ENCODE results near the gene HPD.
"Not testable (repeated sequence)": the region's sequence is repeated elsewhere in the genome, so short reads cannot be mapped to it uniquely, and the experiment has no call there.

HPD gene

GRCh38 chr12:121858662-121859572 is at the start of gene HPD:
HPD (minus strand) TSS chr12:121858859; CDS start chr12:121858823, 36 bp downstream.
- peak; percentile 72 for DNase-seq (ENCODE audit: low spot score)

- DNase-seq (ENCODE audit: low spot score) = no peak
Observed at GRCh38 chr12:121905746-121906145, 47.1 kb upstream of the HPD start.

- DNase-seq (ENCODE audit: low spot score) = no peak
Observed at GRCh38 chr12:121903202-121903601, 44.5 kb upstream of the HPD start.

- no peak for DNase-seq (ENCODE audit: low spot score)
Observed at GRCh38 chr12:121899590-121899989, 40.9 kb upstream of the HPD start.

GRCh38 chr12:121898287-121898686 is 39.6 kb upstream of the HPD start:
- no peak for DNase-seq (ENCODE audit: low spot score)

- DNase-seq (ENCODE audit: low spot score) = peak; percentile 33
Observed at GRCh38 chr12:121894633-121895032, 36.0 kb upstream of the HPD start.

- no peak for DNase-seq (ENCODE audit: low spot score)
Observed at GRCh38 chr12:121893961-121894460, 35.4 kb upstream of the HPD start.

GRCh38 chr12:121892673-121893561 is 34.3 kb upstream of the HPD start:
- DNase-seq (ENCODE audit: low spot score) = no peak

- not testable (repeated sequence) for DNase-seq (ENCODE audit: low spot score)
Observed at GRCh38 chr12:121889661-121890060, 31.0 kb upstream of the HPD start.

GRCh38 chr12:121889274-121889624 is 30.6 kb upstream of the HPD start:
- DNase-seq (ENCODE audit: low spot score) = no peak

- DNase-seq (ENCODE audit: low spot score) = peak; percentile 98
Observed at GRCh38 chr12:121888478-121889273, 30.0 kb upstream of the HPD start, which contains the start of gene PSMD9. PSMD9 (plus strand) TSS chr12:121888790; CDS start chr12:121888857, 67 bp downstream.

GRCh38 chr12:121888083-121888477 is 29.4 kb upstream of the HPD start:
- DNase-seq (ENCODE audit: low spot score) = no peak

GRCh38 chr12:121885129-121885528 is 26.5 kb upstream of the HPD start:
- not testable (repeated sequence) for DNase-seq (ENCODE audit: low spot score)

GRCh38 chr12:121883315-121883660 is 24.6 kb upstream of the HPD start:
- DNase-seq (ENCODE audit: low spot score) = peak; percentile 60

- DNase-seq (ENCODE audit: low spot score) = not testable (repeated sequence)
Observed at GRCh38 chr12:121876080-121876447, 17.4 kb upstream of the HPD start.

- no peak for DNase-seq (ENCODE audit: low spot score)
Observed at GRCh38 chr12:121875582-121875981, 16.9 kb upstream of the HPD start.

- DNase-seq (ENCODE audit: low spot score) = no peak
Observed at GRCh38 chr12:121874071-121874470, 15.4 kb upstream of the HPD start.

GRCh38 chr12:121873216-121873569 is 14.5 kb upstream of the HPD start:
- DNase-seq (ENCODE audit: low spot score) = no peak

- DNase-seq (ENCODE audit: low spot score) = no peak
Observed at GRCh38 chr12:121872546-121873215, 14.0 kb upstream of the HPD start.

GRCh38 chr12:121871467-121871866 is 12.8 kb upstream of the HPD start:
- DNase-seq (ENCODE audit: low spot score) = no peak

- DNase-seq (ENCODE audit: low spot score) = not testable (repeated sequence)
Observed at GRCh38 chr12:121869229-121869628, 10.6 kb upstream of the HPD start.

Data from iPS-NIHi11 (cell line).